Activated CD4-positive, alpha-beta T cell treated with anti-CD3 and anti-CD28 coated beads, Interleukin-2, amount 50 U/mL, for 1 hour (primary cell): ENCODE data around the gene CNIH4.
"Not testable (repeated sequence)": the region's sequence is repeated elsewhere in the genome, so short reads cannot be mapped to it uniquely, and the experiment has no call there.

Source experiments
- DNase-seq: peaks from one replicate; pipeline ENCODE4 v3.0.0-alpha.2; 2020

The CNIH4 gene

DNA sequence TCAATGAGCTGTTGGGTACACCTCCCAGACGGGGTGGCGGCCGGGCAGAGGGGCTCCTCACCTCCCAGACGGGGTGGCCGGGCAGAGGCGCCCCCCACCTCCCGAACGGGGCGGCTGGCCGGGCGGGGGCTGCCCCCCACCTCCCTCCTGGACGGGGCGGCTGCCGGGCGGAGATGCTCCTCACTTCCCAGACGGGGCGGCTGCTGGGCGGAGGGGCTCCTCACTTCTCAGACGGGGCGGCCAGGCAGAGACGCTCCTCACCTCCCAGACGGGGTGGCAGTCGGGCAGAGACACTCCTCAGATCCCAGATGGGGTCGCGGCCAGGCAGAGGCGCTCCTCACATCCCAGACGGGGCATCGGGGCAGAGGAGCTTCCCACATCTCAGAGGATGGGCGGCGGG lies 7.0 kb upstream of the CNIH4 start:
- DNase-seq, result not testable (repeated sequence)

DNA sequence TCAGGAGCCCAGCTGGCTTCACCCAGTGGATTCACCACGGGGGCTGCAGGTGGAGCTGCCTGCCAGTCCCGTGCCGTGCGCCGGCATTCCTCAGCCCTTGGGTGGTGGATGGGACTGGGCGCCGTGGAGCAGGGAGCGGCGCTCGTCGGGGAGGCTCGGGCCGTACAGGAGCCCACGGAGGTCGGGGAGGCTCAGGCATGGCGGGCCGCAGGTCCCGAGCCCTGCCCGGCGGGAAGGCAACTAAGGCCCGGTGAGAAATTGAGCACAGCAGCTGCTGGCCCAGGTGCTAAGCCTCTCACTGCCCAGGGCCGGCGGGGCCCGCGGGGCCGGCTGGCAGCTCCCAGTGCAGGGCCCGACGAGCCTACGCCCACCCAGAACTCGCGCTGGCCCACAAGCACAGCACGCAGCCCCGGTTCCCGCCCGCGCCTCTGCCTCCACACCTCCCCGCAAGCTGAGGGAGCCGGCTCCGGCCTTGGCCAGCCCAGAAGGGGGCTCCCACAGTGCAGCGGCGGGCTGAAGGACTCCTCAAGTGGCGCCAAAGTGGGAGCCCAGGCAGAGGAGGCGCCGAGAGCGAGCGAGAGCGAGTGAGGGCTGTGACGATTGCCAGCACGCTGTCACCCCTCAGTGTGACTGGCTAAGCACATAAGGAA lies 4.1 kb upstream of the CNIH4 start:
- not testable (repeated sequence) for DNase-seq

DNA sequence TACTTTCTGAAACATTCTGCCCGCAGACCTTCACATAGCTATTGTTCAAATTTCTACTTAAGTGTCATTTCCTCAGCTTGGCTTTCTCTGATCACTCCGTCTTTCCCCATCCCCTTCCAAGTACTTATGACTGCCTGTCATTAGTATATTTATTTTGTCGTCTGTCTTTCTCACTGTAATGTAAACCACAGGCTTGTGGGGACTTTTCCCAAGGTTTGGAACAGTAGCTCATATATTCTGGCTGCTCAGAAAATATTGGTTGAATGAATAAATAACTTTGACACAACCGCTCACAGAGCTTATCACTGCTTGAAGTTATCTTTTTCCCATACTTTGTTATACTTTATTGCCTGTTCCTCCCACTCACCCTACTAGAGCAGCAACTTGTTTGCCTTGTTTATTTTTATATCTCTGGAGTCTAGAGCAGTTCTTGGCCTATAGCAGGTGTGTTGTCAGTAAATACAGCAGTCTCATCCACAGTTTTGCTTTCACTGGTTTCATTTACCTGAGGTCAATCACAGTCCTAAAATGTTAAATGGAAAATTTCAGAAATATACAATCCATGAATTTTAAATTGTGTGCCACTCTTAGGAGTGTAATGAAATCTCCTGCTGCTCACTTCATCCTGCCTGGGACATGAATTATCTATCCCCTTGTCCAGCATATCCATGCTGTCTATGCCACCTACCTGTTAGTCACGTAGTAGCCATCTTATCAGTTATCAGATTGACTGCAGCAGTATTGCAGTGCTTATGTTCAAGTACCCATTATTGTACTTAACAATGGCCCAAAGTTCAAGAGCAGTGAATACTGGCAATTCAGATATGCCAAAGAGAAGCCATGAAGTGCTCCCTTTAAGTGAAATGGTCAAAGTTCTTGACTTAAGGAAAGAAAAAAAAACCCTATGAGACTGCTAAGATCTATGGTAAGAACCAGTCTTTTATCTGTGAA lies 2.4 kb upstream of the CNIH4 start:
- DNase-seq, result no peak

DNA sequence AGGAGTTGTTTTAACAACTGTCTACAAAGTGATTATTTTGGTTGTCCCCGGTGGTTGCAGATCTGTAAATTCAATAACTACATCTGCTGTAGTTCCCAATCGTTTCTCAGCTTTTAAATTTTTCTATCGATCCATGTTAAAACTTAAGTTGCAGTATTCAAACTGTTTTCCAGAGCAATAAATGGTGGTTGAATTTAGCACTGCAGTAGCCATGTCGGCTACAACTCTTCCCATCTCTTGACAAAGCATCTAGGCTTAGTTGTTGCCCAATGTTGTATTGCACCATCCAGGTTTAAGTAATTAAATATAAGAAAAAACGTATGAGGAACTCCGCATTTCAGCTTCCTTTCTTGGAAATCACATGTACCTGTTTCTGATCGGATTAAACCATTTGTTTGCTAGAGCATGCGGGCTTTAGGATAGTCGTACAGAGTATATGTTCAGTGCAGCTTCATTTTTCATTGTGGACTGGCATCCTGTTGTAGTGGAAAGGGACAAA lies 996 bp downstream of the CNIH4 start:
- DNase-seq, result no peak

GRCh38 chr1:224358237-224358636 lies 1.6 kb downstream of the CNIH4 start:
- no peak for DNase-seq

DNA sequence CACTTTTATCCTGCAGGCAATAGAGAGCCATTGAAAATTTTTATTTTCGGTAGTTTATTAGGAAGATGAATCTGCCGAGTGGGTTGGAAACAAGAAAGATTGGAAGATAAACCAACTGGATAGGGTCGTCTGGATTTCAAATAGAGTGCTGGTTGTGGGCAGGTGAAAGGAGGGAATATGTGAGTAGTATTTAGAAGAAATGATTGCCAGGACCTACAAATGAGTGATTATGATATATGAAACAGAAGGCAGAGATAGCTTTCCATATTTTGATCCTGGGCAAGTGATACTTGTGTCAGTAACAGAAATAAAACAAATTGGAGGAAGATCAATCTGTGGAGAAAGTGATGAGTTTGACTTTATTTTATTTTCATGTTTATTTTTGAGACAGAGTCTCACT lies 2.5 kb downstream of the CNIH4 start:
- DNase-seq, result no peak

- no peak for DNase-seq
Observed at GRCh38 chr1:224368409-224368808, 11.7 kb downstream of the CNIH4 start.

- DNase-seq, result no peak
Observed at GRCh38 chr1:224373008-224373590, 16.4 kb downstream of the CNIH4 start.

DNA sequence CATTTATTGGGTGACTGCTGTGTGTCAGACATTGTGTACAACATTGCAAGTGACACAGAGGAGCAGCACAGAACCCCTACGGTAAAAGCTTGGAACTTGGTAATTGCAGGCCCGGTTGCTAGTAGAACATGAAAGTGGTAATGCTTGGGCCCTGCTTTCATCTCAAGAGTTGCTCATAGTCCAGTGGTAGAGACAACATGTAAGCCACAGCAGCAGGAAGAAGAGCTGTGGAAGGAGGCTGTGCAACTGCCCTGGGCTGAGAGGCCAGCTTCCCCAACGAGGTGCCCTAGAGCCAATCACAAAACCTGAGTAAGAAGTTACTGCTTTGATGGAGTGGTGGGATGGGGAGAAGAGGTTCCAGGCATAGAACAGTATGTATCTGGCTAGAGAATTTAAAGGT lies 18.4 kb downstream of the CNIH4 start:
- DNase-seq, result no peak

GRCh38 chr1:224377676-224378006 lies 21.0 kb downstream of the CNIH4 start:
- no peak for DNase-seq

DNA sequence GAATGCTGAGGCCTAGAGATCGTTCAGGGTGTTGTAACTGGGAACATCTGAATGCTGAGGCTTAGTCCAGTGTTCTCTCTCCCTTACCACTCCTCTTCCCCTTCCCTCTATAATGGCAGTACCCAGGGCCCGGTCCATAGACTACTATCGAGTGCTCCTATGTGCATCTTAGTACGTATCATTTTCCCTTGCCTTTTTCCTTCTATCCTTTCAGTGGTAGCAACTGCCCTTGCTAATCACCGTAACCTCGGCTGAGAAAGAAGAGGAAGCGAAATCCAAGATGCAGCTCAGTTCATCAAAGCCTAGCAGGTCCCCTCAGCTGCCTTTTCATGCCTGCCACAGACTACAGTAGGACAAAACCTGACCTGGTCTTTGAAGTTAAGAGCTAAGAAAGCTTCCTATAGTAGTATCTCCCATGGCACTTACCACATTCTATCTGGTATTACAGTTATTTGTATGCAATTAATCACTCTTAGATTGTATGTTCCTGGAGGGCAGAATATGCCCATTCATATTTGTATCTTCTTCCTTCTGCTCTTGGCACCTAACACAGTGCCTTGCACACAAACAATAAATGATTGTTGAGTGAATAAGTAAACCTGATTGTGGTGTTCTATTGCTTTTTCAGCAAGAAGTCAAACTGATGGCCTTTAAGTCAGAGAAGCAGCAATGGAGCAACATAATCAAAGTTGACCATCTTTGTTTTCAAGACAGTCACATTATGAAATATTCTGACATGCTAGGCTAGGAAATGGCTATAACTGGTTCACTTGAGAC lies 22.4 kb downstream of the CNIH4 start:
- DNase-seq, result no peak

DNA sequence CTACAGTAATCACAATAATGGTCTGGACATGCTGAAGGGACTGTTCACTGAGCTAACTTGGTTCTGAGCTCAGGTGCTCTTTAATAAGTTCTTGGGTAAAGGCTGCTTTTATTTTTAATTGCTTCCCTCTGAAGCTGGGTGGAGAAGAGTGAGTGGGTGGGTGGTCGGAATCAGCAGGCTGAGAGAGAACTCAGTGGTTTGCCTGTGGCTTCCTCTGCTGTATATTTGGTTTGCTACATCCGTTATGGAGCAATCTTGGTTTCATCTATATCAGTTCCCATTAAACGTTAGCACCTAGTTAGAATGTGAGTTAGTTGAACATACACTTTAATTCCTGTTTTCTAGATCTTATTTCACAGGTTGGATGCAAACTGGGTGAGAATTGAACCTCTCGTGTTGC lies 23.3 kb downstream of the CNIH4 start:
- DNase-seq, result peak; percentile 27

GRCh38 chr1:224381880-224382548 lies 25.3 kb downstream of the CNIH4 start:
- no peak for DNase-seq

DNA sequence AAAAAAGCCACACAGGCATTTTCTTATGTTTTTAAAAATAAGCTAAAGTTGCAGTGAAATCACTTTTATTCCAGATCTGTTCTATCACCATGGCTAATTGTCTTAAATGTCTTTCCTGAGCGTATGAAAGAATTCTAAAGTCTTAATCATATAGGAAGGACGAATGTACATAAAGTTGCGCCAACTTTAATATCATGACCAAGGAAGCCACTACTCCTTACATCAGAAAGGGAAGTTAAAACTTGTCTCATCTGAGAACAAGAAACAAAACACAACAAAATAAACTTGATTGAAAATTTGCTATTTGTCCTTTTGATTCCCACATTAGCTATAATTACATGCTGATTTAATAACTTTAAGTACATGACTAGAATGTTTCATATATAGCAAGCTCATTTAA lies 26.5 kb downstream of the CNIH4 start:
- no peak for DNase-seq

- no peak for DNase-seq
Observed at GRCh38 chr1:224387302-224387912, 30.7 kb downstream of the CNIH4 start.

DNA sequence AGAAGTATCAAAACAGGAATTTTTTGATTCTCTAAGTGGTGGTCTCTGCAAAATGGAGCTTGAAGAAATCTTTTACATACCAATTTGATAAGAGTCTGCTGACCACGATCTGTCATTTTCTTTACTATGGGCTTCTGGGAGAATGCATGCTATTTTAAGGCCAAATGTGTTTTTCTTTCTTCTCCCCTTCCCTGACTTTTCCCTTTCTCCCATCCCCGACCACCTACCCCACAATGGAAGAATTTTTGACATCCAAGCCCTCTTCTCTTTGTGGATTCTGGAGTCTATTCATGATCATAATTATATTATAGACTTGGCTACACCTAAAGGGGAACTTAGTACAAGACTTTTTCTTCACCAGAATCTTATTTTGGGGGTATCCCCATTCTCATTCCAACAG lies 31.3 kb downstream of the CNIH4 start:
- DNase-seq, result no peak

DNA sequence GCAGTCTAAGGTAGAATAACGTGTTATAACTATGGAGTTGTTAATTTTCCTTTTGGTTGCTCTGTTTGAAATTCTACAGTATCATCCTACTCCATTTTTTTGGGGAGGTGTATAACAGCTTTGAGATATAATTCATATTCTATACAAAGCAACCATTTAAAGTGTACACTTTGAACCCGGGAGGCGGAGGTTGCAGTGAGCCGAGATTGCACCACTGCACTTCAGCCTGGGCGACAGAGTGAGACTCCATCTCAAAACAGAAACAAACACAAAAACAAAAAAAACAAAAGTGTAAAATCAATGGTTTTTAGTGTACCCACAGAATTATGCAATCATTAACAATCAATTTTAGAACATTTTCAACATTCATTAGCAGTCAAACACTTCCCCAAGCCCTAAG lies 33.8 kb downstream of the CNIH4 start:
- DNase-seq, result no peak

GRCh38 chr1:224392411-224393249 lies 36.0 kb downstream of the CNIH4 start:
- no peak for DNase-seq

- DNase-seq, result no peak
Observed at GRCh38 chr1:224393294-224393693, 36.6 kb downstream of the CNIH4 start.

DNA sequence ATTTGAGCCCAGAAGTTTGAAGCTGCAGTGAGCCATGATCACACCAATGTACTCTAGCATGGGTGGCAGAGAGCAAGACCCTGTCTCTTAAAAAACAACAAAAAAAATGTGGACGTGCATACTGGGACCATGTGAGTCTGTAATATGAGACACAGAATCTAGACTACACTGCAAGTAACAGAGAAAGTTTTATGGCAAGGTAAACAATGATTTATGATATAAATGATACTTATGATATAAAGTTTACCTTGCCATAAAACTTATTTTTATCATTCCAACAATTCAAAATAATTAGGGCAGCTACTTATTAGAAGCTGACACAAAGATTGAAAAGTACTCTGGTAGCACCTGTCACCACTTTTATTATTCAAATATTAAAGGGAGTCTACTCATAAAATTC lies 43.2 kb downstream of the CNIH4 start:
- DNase-seq, result no peak

DNA sequence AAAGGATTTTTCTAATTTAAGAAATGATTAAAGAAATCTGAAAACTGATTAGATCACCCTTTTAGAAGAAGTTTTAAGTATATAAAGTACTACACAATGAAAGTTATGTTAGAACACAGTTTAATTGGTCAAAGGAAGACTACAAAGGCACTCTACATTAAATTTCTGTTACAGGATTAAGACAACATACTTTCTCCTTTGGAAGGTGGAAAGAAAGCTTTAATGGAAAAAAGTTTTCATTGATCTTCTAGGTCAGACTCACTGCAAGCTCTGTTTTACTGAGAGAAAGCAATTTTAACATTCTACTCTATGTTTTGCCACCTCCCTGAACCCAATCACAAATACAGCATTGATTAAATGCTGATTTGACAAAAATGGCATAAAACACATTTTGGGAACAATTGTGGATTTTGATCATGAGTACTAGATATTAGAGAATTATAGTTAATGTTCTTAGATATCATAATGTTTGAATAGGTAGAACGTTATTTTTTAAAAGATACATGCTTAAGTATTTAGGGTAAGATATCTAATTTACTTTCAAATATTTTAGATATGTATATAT lies 45.9 kb downstream of the CNIH4 start:
- DNase-seq, result no peak
